H1 (cell line): ENCODE measurements around the gene ATP6V0A1. TPM values are rescaled to one million over a fixed set of nuclear protein-coding genes. Genes with fewer than 3 reads are reported as not detected.

Experiments
- CTCF ChIA-PET: fragments of 300-600 bp; sonication (Branson Sonifier 250); formaldehyde crosslinking; loops from one replicate; lab custom pipeline; 2021; ENCODE audit not compliant: partially characterized antibody; lab: Charles Lee
- POLR2A ChIA-PET: fragments of 300-600 bp; sonication (Branson Sonifier 250); formaldehyde crosslinking; loops from one replicate; lab custom pipeline; 2021; ENCODE audit warnings: inconsistent platforms; ENCODE audit not compliant: partially characterized antibody; lab: Charles Lee
- DNase-seq, 2 experiments: peaks; one replicate each; pipeline versions ENCODE4 v3.0.0 to v3.0.0-alpha.2; 2010 to 2022; ENCODE audit warnings: low spot score in 2 of 2, low read depth in 1 of 2, mixed read lengths in 1 of 2
- FAIRE-seq: peaks from 2 replicates; lab custom pipeline; 2011; peaks lifted over from hg19 to GRCh38; lab: Jason Lieb, UNC
- H2AFZ ChIP-seq: 2 replicates; pipeline ENCODE4 v1.8.1; 2012; ENCODE audit warnings: low read length, inconsistent platforms
- H2AK5ac ChIP-seq: 2 replicates; pipeline ENCODE4 v1.6.1; 2013; ENCODE audit warnings: low read depth, low read length
- H2BK120ac ChIP-seq: replicated peaks from 2 replicates; pipeline ENCODE3; 2013; ENCODE audit warnings: low read depth, low read length, inconsistent platforms
- H2BK12ac ChIP-seq: 2 replicates; pipeline ENCODE4 v1.6.1; 2013; ENCODE audit warnings: low read depth, low read length
- H2BK15ac ChIP-seq: 2 replicates; pipeline ENCODE4 v1.6.1; 2013; ENCODE audit warnings: low read length
- H2BK20ac ChIP-seq: 2 replicates; pipeline ENCODE4 v1.6.1; 2013; ENCODE audit warnings: low read length
- H2BK5ac ChIP-seq: 2 replicates; pipeline ENCODE4 v1.6.1; 2013; ENCODE audit warnings: low read depth, low read length
- H3K14ac ChIP-seq: 2 replicates; pipeline ENCODE4 v1.6.1; 2013; ENCODE audit warnings: inconsistent platforms; ENCODE audit not compliant: insufficient read length
- H3K18ac ChIP-seq: 2 replicates; pipeline ENCODE4 v1.6.1; 2013; ENCODE audit warnings: low read length; ENCODE audit errors: extremely low read depth
- H3K23ac ChIP-seq: 2 replicates; pipeline ENCODE4 v1.6.1; 2013; ENCODE audit warnings: inconsistent platforms; ENCODE audit not compliant: insufficient read length
- H3K23me2 ChIP-seq: 2 replicates; pipeline ENCODE4 v1.6.1; 2013; ENCODE audit warnings: low read depth, low read length
- H3K27ac ChIP-seq: 2 replicates; pipeline ENCODE4 v1.6.1; 2011; ENCODE audit warnings: low read depth, low read length, inconsistent platforms
- H3K27me3 ChIP-seq, 4 experiments: replicated peaks in 1 of 4; 1 replicate in 1 of 4; 2 replicates in 3 of 4; pipeline versions ENCODE4 v1.6.1 to v1.8.1; 2011 to 2013; ENCODE audit warnings: low read length in 3 of 4, mild to moderate bottlenecking in 3 of 4, inconsistent platforms in 2 of 4, mixed read lengths in 2 of 4, moderate library complexity in 1 of 4; ENCODE audit not compliant: control insufficient read depth in 3 of 4, insufficient read depth in 3 of 4; ENCODE audit errors: extremely low read depth in 1 of 4
- H3K36me3 ChIP-seq, 4 experiments: 2 replicates each; pipeline versions ENCODE4 v1.6.1 to v1.8.1; 2011 to 2013; ENCODE audit warnings: mild to moderate bottlenecking in 4 of 4, low read length in 3 of 4, moderate library complexity in 2 of 4, control low read depth in 1 of 4, inconsistent platforms in 1 of 4; ENCODE audit not compliant: insufficient read depth in 4 of 4, control insufficient read depth in 2 of 4
- H3K4ac ChIP-seq: replicated peaks from 2 replicates; pipeline ENCODE3; 2013; ENCODE audit warnings: low read length, low read depth, mixed read lengths, inconsistent platforms; ENCODE audit not compliant: insufficient read length
- H3K4me1 ChIP-seq, 4 experiments: replicated peaks in 1 of 4; 1 replicate in 1 of 4; 2 replicates in 3 of 4; pipeline versions ENCODE4 v1.6.1 to v1.8.1; 2011 to 2013; ENCODE audit warnings: low read length in 3 of 4, inconsistent platforms in 2 of 4, mixed read lengths in 1 of 4; ENCODE audit not compliant: insufficient read depth in 4 of 4, control insufficient read depth in 3 of 4
- H3K4me2 ChIP-seq, 2 experiments: 2 replicates each; pipeline versions ENCODE4 v1.6.1 to v1.8.1; 2011 to 2013; ENCODE audit warnings: low read depth in 2 of 2, low read length in 2 of 2, control low read depth in 1 of 2, inconsistent platforms in 1 of 2, mild to moderate bottlenecking in 1 of 2; ENCODE audit not compliant: insufficient read depth in 1 of 2
- H3K4me3 ChIP-seq, 4 experiments: fragments of 200-600, 300-600 bp in 1 of 4; sonication (generic), shearing (Covaris generic), sonication (Bioruptor Twin) in 1 of 4; 2 replicates each; pipeline versions ENCODE4 v1.5.1 to v1.8.1; 2011 to 2016; ENCODE audit warnings: low read length in 4 of 4, low read depth in 3 of 4, control low read depth in 2 of 4, inconsistent platforms in 2 of 4, mild to moderate bottlenecking in 2 of 4, mixed read lengths in 1 of 4, moderate library complexity in 1 of 4; ENCODE audit not compliant: insufficient read depth in 2 of 4; ENCODE audit errors: extremely low read depth in 1 of 4
- H3K56ac ChIP-seq: replicated peaks from 2 replicates; pipeline ENCODE3; 2013; ENCODE audit warnings: low read depth, mild to moderate bottlenecking, mixed read lengths, low read length, inconsistent platforms; ENCODE audit not compliant: insufficient read length
- H3K79me1 ChIP-seq: 2 replicates; pipeline ENCODE4 v1.6.1; 2013; ENCODE audit warnings: low read depth, low read length, control low read depth
- H3K79me2 ChIP-seq, 2 experiments: 2 replicates each; pipeline versions ENCODE4 v1.6.1 to v1.8.1; 2012 to 2013; ENCODE audit warnings: low read length in 2 of 2, mild to moderate bottlenecking in 2 of 2, inconsistent platforms in 1 of 2; ENCODE audit not compliant: insufficient read depth in 2 of 2, control insufficient read depth in 1 of 2
- H3K9ac ChIP-seq, 4 experiments: replicated peaks in 1 of 4; 1 replicate in 1 of 4; 2 replicates in 3 of 4; pipeline versions ENCODE4 v1.6.1 to v1.8.1; 2011 to 2013; ENCODE audit warnings: low read depth in 3 of 4, low read length in 3 of 4, control low read depth in 2 of 4, mild to moderate bottlenecking in 2 of 4, moderate library complexity in 2 of 4, inconsistent platforms in 1 of 4; ENCODE audit errors: extremely low read depth in 1 of 4
- H3K9me3 ChIP-seq, 2 experiments: 2 replicates each; pipeline versions ENCODE4 v1.6.1 to v1.8.1; 2012 to 2013; ENCODE audit warnings: mild to moderate bottlenecking in 2 of 2, moderate library complexity in 2 of 2, control low read depth in 1 of 2, inconsistent platforms in 1 of 2, low read depth in 1 of 2, low read length in 1 of 2, mixed read lengths in 1 of 2; ENCODE audit not compliant: insufficient read depth in 2 of 2
- H4K20me1 ChIP-seq, 2 experiments: replicated peaks in 1 of 2; 2 replicates each; pipeline versions ENCODE3 to v1.8.1; 2011 to 2013; ENCODE audit warnings: inconsistent platforms in 2 of 2, low read length in 2 of 2, mild to moderate bottlenecking in 1 of 2; ENCODE audit not compliant: insufficient read depth in 2 of 2, control insufficient read depth in 1 of 2
- H4K5ac ChIP-seq: 2 replicates; pipeline ENCODE4 v1.6.1; 2013; ENCODE audit warnings: low read length, low read depth, mixed read lengths, inconsistent platforms; ENCODE audit not compliant: insufficient read length
- H4K8ac ChIP-seq: 2 replicates; pipeline ENCODE4 v1.8.0; 2013; ENCODE audit warnings: mild to moderate bottlenecking, moderate library complexity, low read length, inconsistent platforms; ENCODE audit not compliant: insufficient read depth; ENCODE audit errors: extremely low read depth
- H4K91ac ChIP-seq: replicated peaks from 2 replicates; pipeline ENCODE3; 2013; ENCODE audit warnings: low read length, mixed read lengths, inconsistent platforms; ENCODE audit not compliant: insufficient read length
- ATF3 ChIP-seq: IDR thresholded peaks from 2 replicates; pipeline ENCODE4 v1.6.1; 2011; ENCODE audit warnings: low read depth, mild to moderate bottlenecking, low read length; ENCODE audit not compliant: insufficient read depth
- CEBPB ChIP-seq: IDR thresholded peaks from 2 replicates; pipeline ENCODE4 v1.6.1; 2012; ENCODE audit warnings: low read depth, low read length
- CHD1 ChIP-seq: IDR thresholded peaks from 2 replicates; pipeline ENCODE4 v1.6.1; 2012; ENCODE audit warnings: low read depth, low read length, improper control_type of control experiment
- EZH2 ChIP-seq: fragments of 200-600 bp; sonication (generic); IDR thresholded peaks from 2 replicates; pipeline ENCODE4 v1.7.1; 2012; ENCODE audit warnings: low read depth, mild to moderate bottlenecking, moderate library complexity, low read length, inconsistent platforms; ENCODE audit not compliant: severe bottlenecking
- FOSL1 ChIP-seq: IDR thresholded peaks from 2 replicates; pipeline ENCODE4 v1.6.1; 2011; ENCODE audit warnings: mild to moderate bottlenecking, low read depth, low read length, moderate library complexity; ENCODE audit not compliant: insufficient read depth
- POLR2A ChIP-seq, 2 experiments: IDR thresholded peaks; 1 replicate in 1 of 2; 2 replicates in 1 of 2; pipeline ENCODE4 v1.6.1; 2011; ENCODE audit warnings: low read depth in 2 of 2, low read length in 2 of 2, mild to moderate bottlenecking in 2 of 2; ENCODE audit errors: control extremely low read depth in 1 of 2
- RAD21 ChIP-seq, 2 experiments: IDR thresholded peaks in 1 of 2; conservative IDR thresholded peaks in 1 of 2; 2 replicates each; pipeline ENCODE4 v1.6.1; 2011; ENCODE audit warnings: low read depth in 2 of 2, low read length in 2 of 2, improper control_type of control experiment in 1 of 2, inconsistent platforms in 1 of 2, mild to moderate bottlenecking in 1 of 2, moderate library complexity in 1 of 2
- RNF2 ChIP-seq: fragments of 200-900, 300-1000 bp; sonication (generic); IDR thresholded peaks from 2 replicates; pipeline ENCODE4 v1.7.1; 2016; ENCODE audit warnings: borderline replicate concordance, low read depth, mild to moderate bottlenecking, antibody characterized with exemption, low read length; ENCODE audit not compliant: poor library complexity, severe bottlenecking; ENCODE audit errors: missing control alignments
- SAP30 ChIP-seq: fragments of 300-600 bp; sonication (generic); IDR thresholded peaks from 2 replicates; pipeline ENCODE4 v1.7.1; 2012; ENCODE audit warnings: low read length, moderate library complexity, mild to moderate bottlenecking, inconsistent platforms; ENCODE audit not compliant: insufficient read depth, insufficient replicate concordance
- SP1 ChIP-seq: IDR thresholded peaks from 2 replicates; pipeline ENCODE4 v1.6.1; 2011; ENCODE audit warnings: low read depth, low read length
- TAF1 ChIP-seq: IDR thresholded peaks from 2 replicates; pipeline ENCODE4 v1.6.1; 2011; ENCODE audit warnings: mild to moderate bottlenecking, low read depth, low read length
- TAF7 ChIP-seq: optimal IDR thresholded peaks from 2 replicates; pipeline ENCODE3; 2011; ENCODE audit warnings: low read depth, mild to moderate bottlenecking, inconsistent platforms, low read length, moderate library complexity, borderline replicate concordance
- USF2 ChIP-seq: IDR thresholded peaks from 2 replicates; pipeline ENCODE4 v1.6.1; 2011; ENCODE audit warnings: low read length, improper control_type of control experiment
- polyA plus RNA-seq, 7 experiments: library from polyadenylated mRNA; depleted of rRNA in 3 of 7; stranded (reverse) in 5 of 7; unstranded in 2 of 7; fragments of >200 nt in 5 of 7; fragments of 200-250 nt in 2 of 7; gene quantifications; 1 replicate in 5 of 7; 2 replicates in 1 of 7; 4 replicates in 1 of 7; pipeline versions ENCODE4 v1.2.1 to v1.2.3, GENCODE V29; 2011 to 2013; ENCODE audit warnings: missing spikeins in 2 of 7, mixed read lengths in 2 of 7
- total RNA-seq: library from RNA; stranded (reverse); fragmentation: NEBNext Ultra II Directional; extraction: Animal tissue kit (Norgen Biotek cat#: 25700); gene quantifications from 2 replicates; pipeline ENCODE4 v1.2.1, GENCODE V29; 2021

Gene ATP6V0A1
- total and polyA plus RNA-seq, 2 of the 8 experiments (the other 6 are each of a cell fraction or from before 2014, with no cell fraction given): 55.3 to 63.4 TPM

GRCh38 chr17:42485680-42486079 is 27.0 kb downstream of the ATP6V0A1 start:
- no peak for DNase-seq
- no peak overlapping the region for H3K4ac ChIP-seq
- H2BK5ac ChIP-seq: no peak overlapping the region
- no peak overlapping the region for H4K91ac ChIP-seq
- no peak overlapping the region for H2AFZ ChIP-seq
- H3K9ac ChIP-seq: no peak overlapping the region
- no peak overlapping the region for H3K4me3 ChIP-seq
- H3K56ac ChIP-seq: no peak overlapping the region
- no peak overlapping the region for H3K14ac ChIP-seq
- H3K27me3 ChIP-seq: no peaks in the 10 kb centered on the region
- no peak overlapping the region for H4K5ac ChIP-seq
- H3K23me2 ChIP-seq: no peaks in the 10 kb centered on the region
- H3K9me3 ChIP-seq: no peaks in the 10 kb centered on the region
- no peak overlapping the region for H4K8ac ChIP-seq
- H3K4me2 ChIP-seq: no peak overlapping the region
- no peak overlapping the region for H3K27ac ChIP-seq
- H2AK5ac ChIP-seq: no peak overlapping the region
- H3K36me3 ChIP-seq: peaks cover 15 to 76% (median 48%) of the 10 kb centered on the region in 4 experiments; a peak in 7 of 8 replicates
- no peaks in the 10 kb centered on the region for H3K79me1 ChIP-seq
- POLR2A ChIA-PET: interaction anchor here (1.1 kb wide), 1 partner anchor 20 kb away, joined by 3 read pairs; no protein-coding TSS in a partner anchor
- H2BK20ac ChIP-seq: no peak overlapping the region
- no peak overlapping the region for H3K18ac ChIP-seq
- H3K23ac ChIP-seq: no peak overlapping the region
- H4K20me1 ChIP-seq: no peaks in the 10 kb centered on the region
- no peak for FAIRE-seq
- CTCF ChIA-PET: interaction anchor here (0.6 to 3.7 kb wide), 7 partner anchors 22 to 80 kb away, joined by 3 to 11 read pairs (median 3); no protein-coding TSS in a partner anchor
- H2BK15ac ChIP-seq: no peak overlapping the region
- no peaks in the 10 kb centered on the region for H3K4me1 ChIP-seq
- no peak overlapping the region for H2BK120ac ChIP-seq
- no peaks in the 10 kb centered on the region for H3K79me2 ChIP-seq
- no peak overlapping the region for H2BK12ac ChIP-seq
- TF ChIP-seq CHD1: no peak
- no peak for TF ChIP-seq ATF3
- no peak for TF ChIP-seq USF2
- TF ChIP-seq RNF2: no peak
- no peak for TF ChIP-seq SAP30
- no peak for TF ChIP-seq SP1
- TF ChIP-seq TAF1: no peak
- TF ChIP-seq RAD21 (IDR thresholded peaks at IDR 0.05 in 1 of 2, conservative IDR thresholded peaks at IDR 0.05 in 1 of 2; ENCODE audit: low read depth in 2 of 2, low read length in 2 of 2): no peak
- TF ChIP-seq CEBPB: no peak
- TF ChIP-seq EZH2: no peak
- no peak for TF ChIP-seq POLR2A (IDR thresholded peaks at IDR 0.05; ENCODE audit: control extremely low read depth in 1 of 2, low read depth in 2 of 2, low read length in 2 of 2)
- no peak for TF ChIP-seq FOSL1
- TF ChIP-seq TAF7: no peak
